ENCODE results near the gene ATXN7L2. TPM values are rescaled to one million over a fixed set of nuclear protein-coding genes. Genes with fewer than 3 reads are reported as not detected.
A peak's percentile ranks its signal among the peaks of the same experiment; 100 is the strongest.

ATXN7L2 gene
- total RNA-seq, 2 donors from 2014 or later = 8.4 to 19.9 TPM

- DNase-seq (ENCODE audit: low spot score) = no peak
- peaks cover 35 to 37% of the 10 kb centered on the region in 2 donors for H3K4me1 Mint-ChIP-seq (ENCODE audit: low read depth in 2 of 2)
- peaks cover 18 to 23% of the 10 kb centered on the region in 2 donors for H3K27me3 Mint-ChIP-seq
- H3K4me3 Mint-ChIP-seq = peak overlapping the region; percentile 98
- no peaks in the 10 kb centered on the region for H3K9me3 Mint-ChIP-seq
- H3K27ac Mint-ChIP-seq = peak overlapping the region; percentile 86 to 87
- no peaks in the 10 kb centered on the region for H3K36me3 Mint-ChIP-seq
- ATAC-seq = no peak
Measured at GRCh38 chr1:109482242-109482641, 1.5 kb upstream of the ATXN7L2 start.

- Mint-ChIP-seq H3K4me1 (ENCODE audit: low read depth in 2 of 2) (peaks cover 35 to 37% of the 10 kb centered on the region in 2 donors), H3K9me3 (no peaks in the 10 kb centered on the region), H3K4me3 (peak overlapping the region; percentile 98), H3K36me3 (no peaks in the 10 kb centered on the region), H3K27me3 (peaks cover 18 to 22% of the 10 kb centered on the region in 2 donors), H3K27ac (peak overlapping the region; percentile 86 to 87)
- no peak for DNase-seq (ENCODE audit: low spot score)
- peak; percentile 29 to 46 for ATAC-seq
Measured at GRCh38 chr1:109482791-109483671, 674 bp upstream of the ATXN7L2 start.

GRCh38 chr1:109484519-109484975 is 842 bp downstream of the ATXN7L2 start:
- peak overlapping the region; percentile 86 to 87 for H3K27ac Mint-ChIP-seq
- peaks cover 12 to 14% of the 10 kb centered on the region in 2 donors for H3K27me3 Mint-ChIP-seq
- no peak for DNase-seq (ENCODE audit: low spot score)
- no peaks in the 10 kb centered on the region for H3K36me3 Mint-ChIP-seq
- no peak for ATAC-seq
- peaks cover 28 to 32% of the 10 kb centered on the region in 2 donors for H3K4me1 Mint-ChIP-seq (ENCODE audit: low read depth in 2 of 2)
- H3K9me3 Mint-ChIP-seq = no peaks in the 10 kb centered on the region
- H3K4me3 Mint-ChIP-seq = peak overlapping the region; percentile 98

GRCh38 chr1:109485001-109485400 is 1.3 kb downstream of the ATXN7L2 start:
- Mint-ChIP-seq H3K4me3 (peak overlapping the region; percentile 98), H3K27ac (peak overlapping the region; percentile 86 to 87), H3K36me3 (no peaks in the 10 kb centered on the region), H3K27me3 (peaks cover 8 to 11% of the 10 kb centered on the region in 2 donors), H3K4me1 (ENCODE audit: low read depth in 2 of 2) (peaks cover 27 to 30% of the 10 kb centered on the region in 2 donors), H3K9me3 (no peaks in the 10 kb centered on the region)
- ATAC-seq = no peak
- no peak for DNase-seq (ENCODE audit: low spot score)

GRCh38 chr1:109487261-109487660 is 3.6 kb downstream of the ATXN7L2 start:
- Mint-ChIP-seq H3K36me3 (no peaks in the 10 kb centered on the region), H3K4me3 (no peak overlapping the region), H3K27me3 (no peaks in the 10 kb centered on the region), H3K27ac (no peak overlapping the region), H3K9me3 (no peaks in the 10 kb centered on the region), H3K4me1 (ENCODE audit: low read depth in 2 of 2) (peaks cover 30 to 32% of the 10 kb centered on the region in 2 donors)
- no peak for ATAC-seq
- DNase-seq (ENCODE audit: low spot score) = no peak

- H3K4me3 Mint-ChIP-seq = no peak overlapping the region
- H3K36me3 Mint-ChIP-seq = no peaks in the 10 kb centered on the region
Measured at GRCh38 chr1:109488201-109488600, 4.5 kb downstream of the ATXN7L2 start.

GRCh38 chr1:109488696-109489095 is 5.0 kb downstream of the ATXN7L2 start:
- Mint-ChIP-seq H3K27me3 (no peaks in the 10 kb centered on the region), H3K9me3 (no peaks in the 10 kb centered on the region), H3K4me3 (no peak overlapping the region), H3K4me1 (ENCODE audit: low read depth in 2 of 2) (peaks cover 17 to 19% of the 10 kb centered on the region in 2 donors), H3K27ac (no peak overlapping the region), H3K36me3 (no peaks in the 10 kb centered on the region)
- ATAC-seq (no peak), DNase-seq (ENCODE audit: low spot score) (no peak)

More at GRCh38 chr1:109488201-109488600, 4.5 kb downstream of the ATXN7L2 start:
- Mint-ChIP-seq H3K9me3 (no peaks in the 10 kb centered on the region), H3K27ac (no peak overlapping the region), H3K4me1 (ENCODE audit: low read depth in 2 of 2) (peaks cover 21 to 23% of the 10 kb centered on the region in 2 donors), H3K27me3 (no peaks in the 10 kb centered on the region)
- ATAC-seq (no peak), DNase-seq (ENCODE audit: low spot score) (no peak)

- H3K4me3 Mint-ChIP-seq = no peak overlapping the region
- peaks cover 11 to 16% of the 10 kb centered on the region in 2 donors for H3K4me1 Mint-ChIP-seq (ENCODE audit: low read depth in 2 of 2)
- no peak for DNase-seq (ENCODE audit: low spot score)
- no peaks in the 10 kb centered on the region for H3K36me3 Mint-ChIP-seq
- no peak overlapping the region for H3K27ac Mint-ChIP-seq
- no peak for ATAC-seq
- no peaks in the 10 kb centered on the region for H3K27me3 Mint-ChIP-seq
- no peaks in the 10 kb centered on the region for H3K9me3 Mint-ChIP-seq
Measured at GRCh38 chr1:109490029-109490933, 6.6 kb downstream of the ATXN7L2 start.

- DNase-seq (ENCODE audit: low spot score) (no peak), ATAC-seq (no peak)
- Mint-ChIP-seq H3K4me3 (no peak overlapping the region), H3K27me3 (no peaks in the 10 kb centered on the region), H3K9me3 (no peaks in the 10 kb centered on the region), H3K36me3 (peaks cover under 1% of the 10 kb centered on the region), H3K4me1 (ENCODE audit: low read depth in 2 of 2) (peaks cover 14 to 18% of the 10 kb centered on the region in 2 donors), H3K27ac (no peak overlapping the region)
Measured at GRCh38 chr1:109490934-109491302, 7.2 kb downstream of the ATXN7L2 start.

- H3K4me1 Mint-ChIP-seq (ENCODE audit: low read depth in 2 of 2) = peaks cover 19 to 23% of the 10 kb centered on the region in 2 donors
- DNase-seq (ENCODE audit: low spot score) (no peak), ATAC-seq (no peak)
- no peak overlapping the region for H3K4me3 Mint-ChIP-seq
- no peaks in the 10 kb centered on the region for H3K27me3 Mint-ChIP-seq
- H3K27ac Mint-ChIP-seq = no peak overlapping the region
- no peaks in the 10 kb centered on the region for H3K9me3 Mint-ChIP-seq
- H3K36me3 Mint-ChIP-seq = peaks cover 5% of the 10 kb centered on the region
Measured at GRCh38 chr1:109491372-109491771, 7.7 kb downstream of the ATXN7L2 start.

- Mint-ChIP-seq H3K27ac (no peak overlapping the region), H3K4me1 (ENCODE audit: low read depth in 2 of 2) (peaks cover 21 to 24% of the 10 kb centered on the region in 2 donors), H3K27me3 (no peaks in the 10 kb centered on the region), H3K36me3 (peaks cover 7% of the 10 kb centered on the region), H3K9me3 (no peaks in the 10 kb centered on the region), H3K4me3 (no peak overlapping the region)
- DNase-seq (ENCODE audit: low spot score) (no peak), ATAC-seq (no peak)
Measured at GRCh38 chr1:109492779-109493178, 9.1 kb downstream of the ATXN7L2 start.

GRCh38 chr1:109493227-109493626 is 9.5 kb downstream of the ATXN7L2 start:
- Mint-ChIP-seq H3K4me1 (ENCODE audit: low read depth in 2 of 2) (peaks cover 21 to 24% of the 10 kb centered on the region in 2 donors), H3K4me3 (peak overlapping the region; percentile 94), H3K27me3 (no peaks in the 10 kb centered on the region), H3K9me3 (no peaks in the 10 kb centered on the region), H3K27ac (no peak overlapping the region), H3K36me3 (peaks cover 7% of the 10 kb centered on the region)
- DNase-seq (ENCODE audit: low spot score) (no peak), ATAC-seq (no peak)

GRCh38 chr1:109493805-109494539 is 10.3 kb downstream of the ATXN7L2 start, which contains the start of gene CYB561D1:
CYB561D1 (plus strand) TSS chr1:109494094; CDS start chr1:109494140, 46 bp downstream.
- peaks cover 7% of the 10 kb centered on the region for H3K36me3 Mint-ChIP-seq
- H3K4me3 Mint-ChIP-seq = peak within 1 kb of the TSS; percentile 94
- no peaks in the 10 kb centered on the region for H3K9me3 Mint-ChIP-seq
- peaks cover 21 to 24% of the 10 kb centered on the region in 2 donors for H3K4me1 Mint-ChIP-seq (ENCODE audit: low read depth in 2 of 2)
- H3K27me3 Mint-ChIP-seq = no peaks in the 10 kb centered on the region
- DNase-seq (ENCODE audit: low spot score) (peak; percentile 91), ATAC-seq (peak; percentile 95 to 96)
- H3K27ac Mint-ChIP-seq = peak within 1 kb of the TSS; percentile 69 to 86

Measured in natural killer cell treated with Interleukin-12 subunit alpha and Interleukin-12 subunit beta and Interleukin-15 and Interleukin-18, amount 100 ng/mL, for 72 hours (primary cell).